Uterus (tissue), 2 donors: Measurements from ENCODE around the gene UBR7.

Experiments
- POLR2A ChIP-seq, 2 donors: fragments of 450-650 bp; IDR thresholded peaks; one replicate each; pipeline ENCODE4 v1.6.1; 2016; ENCODE audit warnings: antibody characterized with exemption in 2 of 2, mild to moderate bottlenecking in 1 of 2, moderate library complexity in 1 of 2
- TF ChIP-seq, protein P1 (sequence below), 4 experiments: fragments of 200-600 bp in 2 of 4; fragments of 450-650 bp in 2 of 4; sonication (generic) in 2 of 4; IDR thresholded peaks; one replicate each; pipeline ENCODE4 v1.5.1; 2016 to 2019; ENCODE audit warnings: antibody characterized with exemption in 4 of 4, mild to moderate bottlenecking in 2 of 4, moderate library complexity in 1 of 4

DNA sequence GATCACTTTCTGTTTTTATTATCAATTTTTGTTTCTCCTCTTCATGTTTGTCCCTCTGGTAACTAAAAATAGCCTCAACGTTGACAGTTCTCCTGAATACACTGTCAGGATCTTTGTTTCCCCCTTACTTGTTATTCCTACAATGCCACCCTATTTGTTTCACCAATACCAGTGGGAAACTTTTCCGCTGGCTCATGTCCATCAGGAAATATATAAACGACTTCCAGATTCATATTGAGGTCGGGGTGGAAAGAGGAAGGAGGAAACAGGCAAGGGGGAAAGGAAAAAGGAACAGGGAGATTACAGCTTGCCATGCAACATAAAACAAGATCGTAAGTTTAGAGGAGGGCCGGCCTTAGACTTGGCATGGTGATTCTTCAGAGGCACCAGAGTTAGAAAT is 64.1 kb downstream of the UBR7 start:
- TF ChIP-seq, protein P1, sequence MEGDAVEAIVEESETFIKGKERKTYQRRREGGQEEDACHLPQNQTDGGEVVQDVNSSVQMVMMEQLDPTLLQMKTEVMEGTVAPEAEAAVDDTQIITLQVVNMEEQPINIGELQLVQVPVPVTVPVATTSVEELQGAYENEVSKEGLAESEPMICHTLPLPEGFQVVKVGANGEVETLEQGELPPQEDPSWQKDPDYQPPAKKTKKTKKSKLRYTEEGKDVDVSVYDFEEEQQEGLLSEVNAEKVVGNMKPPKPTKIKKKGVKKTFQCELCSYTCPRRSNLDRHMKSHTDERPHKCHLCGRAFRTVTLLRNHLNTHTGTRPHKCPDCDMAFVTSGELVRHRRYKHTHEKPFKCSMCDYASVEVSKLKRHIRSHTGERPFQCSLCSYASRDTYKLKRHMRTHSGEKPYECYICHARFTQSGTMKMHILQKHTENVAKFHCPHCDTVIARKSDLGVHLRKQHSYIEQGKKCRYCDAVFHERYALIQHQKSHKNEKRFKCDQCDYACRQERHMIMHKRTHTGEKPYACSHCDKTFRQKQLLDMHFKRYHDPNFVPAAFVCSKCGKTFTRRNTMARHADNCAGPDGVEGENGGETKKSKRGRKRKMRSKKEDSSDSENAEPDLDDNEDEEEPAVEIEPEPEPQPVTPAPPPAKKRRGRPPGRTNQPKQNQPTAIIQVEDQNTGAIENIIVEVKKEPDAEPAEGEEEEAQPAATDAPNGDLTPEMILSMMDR (IDR thresholded peaks at IDR 0.05) = no peak
- no peak for TF ChIP-seq POLR2A (IDR thresholded peaks at IDR 0.05)
